PC-3 (cell line): ENCODE results near the gene EXD1. TPM values are rescaled to one million over a fixed set of nuclear protein-coding genes. Genes with fewer than 3 reads are reported as not detected.

Experiments
- ATAC-seq: fragments of 200-7000 bp; cut with Tn5 transposase; 2 replicates; pipeline ENCODE4 v1.9.1; 2020; ENCODE audit warnings: mild to moderate bottlenecking, moderate library complexity
- BruUV-seq: library from RNA; stranded (reverse); fragments of 400-500 nt; replicated peaks from 2 replicates; lab custom pipeline; 2021; lab: Mats Ljungman, UMichigan
- CTCF ChIA-PET: fragments of 300-600 bp; sonication (Branson Sonifier 250); formaldehyde crosslinking; loops from one replicate; lab custom pipeline; 2022; ENCODE audit warnings: antibody characterized with exemption; lab: Charles Lee
- POLR2A ChIA-PET: fragments of 300-600 bp; sonication (Branson Sonifier 250); formaldehyde crosslinking; loops from one replicate; lab custom pipeline; 2022; ENCODE audit warnings: antibody characterized with exemption; ENCODE audit not compliant: unreplicated experiment; lab: Charles Lee
- DNase-seq: peaks from one replicate; pipeline ENCODE4 v3.0.0-alpha.2; 2015
- H2AFZ ChIP-seq: fragments of 300-600 bp; sonication (generic); 2 replicates; pipeline ENCODE4 v1.6.0; 2016; ENCODE audit warnings: antibody characterized with exemption, low read length
- H3F3A ChIP-seq: fragments of 300-600 bp; sonication (generic); one replicate; pipeline ENCODE4 v1.6.0; 2017; ENCODE audit warnings: antibody characterized with exemption, low read length, control low read depth, mild to moderate bottlenecking; ENCODE audit not compliant: unreplicated experiment
- H3K27ac ChIP-seq: fragments of 300-600 bp; sonication (generic); 2 replicates; pipeline ENCODE4 v1.5.1; 2016; ENCODE audit warnings: mild to moderate bottlenecking, low read length
- H3K27me3 ChIP-seq: fragments of 300-600 bp; sonication (generic); 2 replicates; pipeline ENCODE4 v1.6.1; 2016; ENCODE audit warnings: low read length, mixed read lengths
- H3K36me3 ChIP-seq: fragments of 300-600 bp; sonication (generic); 2 replicates; pipeline ENCODE4 v1.6.1; 2016; ENCODE audit warnings: low read depth, mixed run types, low read length, mixed read lengths
- H3K4me1 ChIP-seq: fragments of 300-600 bp; sonication (generic); 2 replicates; pipeline ENCODE4 v1.5.1; 2016; ENCODE audit warnings: low read length; ENCODE audit not compliant: insufficient read depth
- H3K4me2 ChIP-seq: fragments of 300-600 bp; sonication (generic); 2 replicates; pipeline ENCODE4 v1.6.0; 2016; ENCODE audit warnings: low read length
- H3K4me3 ChIP-seq: fragments of 300-600 bp; sonication (generic); 2 replicates; pipeline ENCODE4 v1.5.1; 2016; ENCODE audit warnings: mild to moderate bottlenecking, low read length, mixed read lengths
- H3K79me2 ChIP-seq: fragments of 300-600 bp; sonication (generic); 2 replicates; pipeline ENCODE4 v1.6.1; 2017; ENCODE audit warnings: low read length, mixed read lengths
- H3K9ac ChIP-seq: fragments of 300-600 bp; sonication (generic); 2 replicates; pipeline ENCODE4 v1.6.0; 2016; ENCODE audit warnings: mild to moderate bottlenecking, low read length
- H3K9me2 ChIP-seq: fragments of 300-600 bp; sonication (generic); replicated peaks from 2 replicates; pipeline ENCODE4 v1.6.1; 2016; ENCODE audit warnings: mixed run types, low read length, mixed read lengths
- H3K9me3 ChIP-seq: fragments of 300-600 bp; sonication (generic); 2 replicates; pipeline ENCODE4 v1.6.1; 2016; ENCODE audit warnings: low read length, mixed read lengths
- H4K20me1 ChIP-seq: fragments of 300-600 bp; sonication (generic); 2 replicates; pipeline ENCODE4 v1.6.1; 2016; ENCODE audit warnings: low read length, mixed read lengths
- CTCF ChIP-seq: fragments of 300-600 bp; sonication (generic); conservative IDR thresholded peaks from 2 replicates; pipeline ENCODE4 v1.5.1; 2017; ENCODE audit warnings: antibody characterized with exemption, low read depth, mild to moderate bottlenecking, low read length
- EZH2 ChIP-seq: fragments of 300-600 bp; sonication (generic); IDR thresholded peaks from one replicate; pipeline ENCODE4 v1.6.1; 2017; ENCODE audit warnings: antibody characterized with exemption, mild to moderate bottlenecking, low read length; ENCODE audit not compliant: unreplicated experiment
- EZH2phosphoT487 ChIP-seq: fragments of 300-600 bp; sonication (generic); IDR thresholded peaks from 2 replicates; pipeline ENCODE4 v1.6.1; 2018; ENCODE audit warnings: mild to moderate bottlenecking, antibody characterized with exemption, low read length, borderline replicate concordance
- intact Hi-C: fragments of 100-400 bp; cut with micrococcal nuclease; formaldehyde crosslinking; loops from 2 replicates; pipeline ENCODE4 v1.9.0; 2023
- total RNA-seq: library from RNA; depleted of rRNA; stranded (reverse); fragments of >200 nt; gene quantifications from 2 replicates; pipeline ENCODE4 v1.2.3, GENCODE V29; 2014

The EXD1 gene
- total RNA-seq, 1 experiment from 2014 or later = not detected

- no TSS peak for BruUV-seq
- intact Hi-C loops = no loop called here
- no peaks in the 10 kb centered on the region for H3F3A ChIP-seq
- no peak overlapping the region for H3K9ac ChIP-seq
- no peaks in the 10 kb centered on the region for H3K9me3 ChIP-seq
- no peaks in the 10 kb centered on the region for H3K27me3 ChIP-seq
- ATAC-seq (no peak), DNase-seq (no peak)
- H3K79me2 ChIP-seq = no peaks in the 10 kb centered on the region
- H3K27ac ChIP-seq = no peak overlapping the region
- no peak overlapping the region for H3K4me2 ChIP-seq
- CTCF ChIA-PET = no interaction called here
- no peaks in the 10 kb centered on the region for H4K20me1 ChIP-seq
- H2AFZ ChIP-seq = no peak overlapping the region
- H3K9me2 ChIP-seq = no peaks in the 10 kb centered on the region
- H3K36me3 ChIP-seq = no peaks in the 10 kb centered on the region
- H3K4me1 ChIP-seq = no peaks in the 10 kb centered on the region
- TF ChIP-seq EZH2phosphoT487 = no peak
- TF ChIP-seq CTCF = no peak
- TF ChIP-seq EZH2 = no peak
- no peak overlapping the region for H3K4me3 ChIP-seq
- POLR2A ChIA-PET = no interaction called here
Measured at GRCh38 chr15:41199470-41199869, 31.1 kb downstream of the EXD1 start.

GRCh38 chr15:41194444-41194843, 36.1 kb downstream of the EXD1 start:
- Histone ChIP-seq H3K9me2 (no peaks in the 10 kb centered on the region), H3K9ac (no peak overlapping the region), H3K9me3 (no peaks in the 10 kb centered on the region), H3K27me3 (no peaks in the 10 kb centered on the region), H3K36me3 (no peaks in the 10 kb centered on the region), H3F3A (no peaks in the 10 kb centered on the region), H3K27ac (no peak overlapping the region), H3K79me2 (no peaks in the 10 kb centered on the region), H3K4me3 (no peak overlapping the region), H3K4me2 (no peak overlapping the region), H2AFZ (no peak overlapping the region), H3K4me1 (no peaks in the 10 kb centered on the region), H4K20me1 (no peaks in the 10 kb centered on the region)
- TF ChIP-seq EZH2phosphoT487 = no peak
- TF ChIP-seq EZH2 = no peak
- no peak for TF ChIP-seq CTCF
- CTCF ChIA-PET = interaction anchor here (0.6 kb wide), 1 partner anchor 244 kb away, joined by 5 read pairs; no protein-coding TSS in a partner anchor
- DNase-seq (no peak), ATAC-seq (no peak)
- BruUV-seq = no TSS peak
- POLR2A ChIA-PET = no interaction called here
- intact Hi-C loops = no loop called here

GRCh38 chr15:41183581-41183980, 47.0 kb downstream of the EXD1 start:
- POLR2A ChIA-PET = no interaction called here
- intact Hi-C loops = loop anchor here (5.0 to 10.0 kb wide), 4 partner anchors 66 to 249 kb away; partner anchors contain the start of gene INO80
- Histone ChIP-seq H4K20me1 (no peaks in the 10 kb centered on the region), H3K9me2 (no peaks in the 10 kb centered on the region), H3K9me3 (no peaks in the 10 kb centered on the region), H3K36me3 (no peaks in the 10 kb centered on the region), H3F3A (no peaks in the 10 kb centered on the region), H3K27me3 (no peaks in the 10 kb centered on the region), H3K4me2 (no peak overlapping the region), H3K9ac (no peak overlapping the region), H3K79me2 (no peaks in the 10 kb centered on the region), H3K4me3 (no peak overlapping the region), H2AFZ (0 out of 2 replicates have a peak overlapping the region, but pooled peaks have one; percentile 47), H3K4me1 (0 out of 2 replicates have a peak, but pooled peaks cover 5% of the 10 kb centered on the region), H3K27ac (no peak overlapping the region)
- BruUV-seq = no TSS peak
- TF ChIP-seq CTCF (no peak), EZH2phosphoT487 (no peak), EZH2 (no peak)
- CTCF ChIA-PET = no interaction called here
- no peak for ATAC-seq
- DNase-seq = no peak
